Stimulated activated naive CD4-positive, alpha-beta T cell treated with Interleukin-2 at 50 U/mL for 16 hours (primary cell): Measurements from ENCODE around the gene MPDZ.
"Not testable (repeated sequence)": the region's sequence is repeated elsewhere in the genome, so short reads cannot be mapped to it uniquely, and the experiment has no call there.

Experiments
- DNase-seq: peaks from one replicate; lab custom pipeline; 2025; lab: John Stamatoyannopoulos, UW

The MPDZ gene

DNA sequence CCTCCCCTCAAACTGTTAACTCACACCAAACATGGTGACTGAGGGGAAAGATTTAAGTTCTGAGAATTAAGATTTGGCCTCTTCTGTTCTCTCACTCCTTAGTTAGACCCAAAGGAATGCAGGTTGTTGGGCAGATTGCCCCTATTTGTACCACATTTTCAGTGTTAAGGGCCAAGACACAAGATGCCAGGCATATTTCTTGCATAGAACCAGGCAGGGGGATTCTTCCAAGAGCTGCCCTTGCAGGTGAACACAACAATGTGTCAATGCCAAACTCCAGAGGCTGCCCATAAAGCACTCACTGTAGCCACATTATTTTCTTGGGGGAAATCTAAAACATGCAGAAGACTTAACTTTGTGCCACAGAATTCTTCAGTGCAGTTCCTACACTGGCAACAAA, 14.7 kb downstream of the MPDZ start:
- DNase-seq: no peak

DNA sequence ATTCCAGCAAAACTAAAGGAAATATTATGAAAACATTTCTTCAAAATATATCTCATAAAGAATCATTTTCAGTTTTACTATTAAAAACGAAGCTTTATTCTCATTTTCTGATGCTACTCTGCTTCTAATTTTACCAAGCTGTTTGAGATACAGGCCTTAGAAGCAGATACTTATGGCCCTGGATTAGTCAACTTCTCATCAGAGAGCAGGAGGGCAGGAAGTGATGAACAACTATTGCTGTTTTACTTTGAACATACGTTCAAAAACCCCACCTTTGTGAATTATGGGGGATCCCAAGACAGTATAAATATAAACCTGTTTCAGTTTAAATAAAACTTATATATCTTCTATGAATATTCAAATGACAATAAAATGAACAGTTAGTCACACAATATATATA, 16.0 kb downstream of the MPDZ start:
- DNase-seq: no peak

DNA sequence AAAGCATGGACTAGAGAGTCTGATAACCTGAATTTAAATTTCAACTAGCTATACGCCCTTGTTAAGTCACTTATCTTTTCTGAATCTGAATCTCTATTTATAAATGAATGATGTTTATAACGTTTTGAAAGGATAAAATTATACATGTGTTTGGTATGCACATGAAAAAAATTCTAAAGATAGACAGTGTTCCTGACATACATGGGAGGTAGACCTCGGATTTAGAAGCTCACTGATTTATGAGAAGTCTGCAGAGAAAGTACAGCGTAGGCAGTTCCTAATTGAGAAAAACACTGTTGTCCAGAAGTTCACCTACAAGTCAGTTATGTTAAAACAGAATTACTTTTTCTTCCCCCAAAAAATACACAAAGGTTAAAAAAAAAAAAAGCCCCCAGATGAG, 26.6 kb downstream of the MPDZ start:
- no peak for DNase-seq

DNA sequence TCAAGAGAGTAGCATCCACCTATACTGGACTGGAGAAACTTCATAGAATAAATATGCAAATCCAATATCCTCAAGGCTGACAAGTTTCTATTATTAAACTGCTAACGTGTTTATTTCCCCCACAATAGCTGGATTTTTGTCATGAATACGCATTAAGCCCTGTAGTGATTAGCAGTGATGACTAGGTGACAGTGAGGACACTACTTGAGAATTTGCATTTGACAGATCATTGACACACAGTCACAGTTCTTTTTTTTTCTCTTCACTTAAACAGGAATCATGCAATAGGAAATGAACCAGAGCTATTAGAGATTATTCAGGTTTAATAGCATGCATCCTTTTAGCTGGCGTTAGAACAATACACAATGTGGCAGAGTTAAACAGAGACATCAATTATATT, 35.3 kb downstream of the MPDZ start:
- DNase-seq: no peak

DNA sequence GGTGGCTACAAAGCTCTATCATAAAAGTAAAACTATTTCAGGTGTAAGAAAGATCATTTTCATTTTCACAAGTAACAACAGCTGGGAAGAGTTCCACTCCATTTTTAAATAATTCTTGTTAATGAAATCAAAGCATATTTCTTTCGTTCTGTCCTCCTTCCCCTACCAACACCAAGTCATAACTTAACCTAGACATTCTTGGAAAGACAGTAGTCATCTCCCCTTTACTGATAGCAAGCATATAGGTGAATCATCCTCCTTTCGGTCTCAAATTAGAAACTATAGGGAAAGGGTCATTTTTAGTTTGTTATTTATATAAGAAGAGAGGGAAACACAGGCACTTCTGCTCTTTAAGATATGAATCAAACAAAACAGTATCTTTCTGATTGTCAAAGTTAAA, 38.2 kb downstream of the MPDZ start:
- DNase-seq: no peak

DNA sequence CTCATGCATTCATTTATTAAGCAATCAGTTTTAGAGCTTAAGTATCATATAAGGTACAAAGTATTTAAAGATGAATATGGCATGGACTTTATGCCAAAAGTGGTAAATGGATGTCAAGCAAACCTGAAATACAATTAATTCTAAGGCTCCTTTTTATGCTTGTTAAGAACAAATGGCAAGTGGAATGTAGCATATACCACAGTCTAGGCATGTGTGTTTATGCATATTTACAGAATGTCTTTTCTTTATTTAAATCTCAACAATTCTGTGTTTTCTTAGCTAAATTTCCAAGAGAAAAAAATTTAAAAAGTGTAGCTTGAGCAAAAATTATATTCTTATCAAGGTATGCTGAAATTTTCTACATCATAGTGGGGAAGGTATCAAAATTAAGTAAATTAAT, 39.8 kb downstream of the MPDZ start:
- DNase-seq: no peak

DNA sequence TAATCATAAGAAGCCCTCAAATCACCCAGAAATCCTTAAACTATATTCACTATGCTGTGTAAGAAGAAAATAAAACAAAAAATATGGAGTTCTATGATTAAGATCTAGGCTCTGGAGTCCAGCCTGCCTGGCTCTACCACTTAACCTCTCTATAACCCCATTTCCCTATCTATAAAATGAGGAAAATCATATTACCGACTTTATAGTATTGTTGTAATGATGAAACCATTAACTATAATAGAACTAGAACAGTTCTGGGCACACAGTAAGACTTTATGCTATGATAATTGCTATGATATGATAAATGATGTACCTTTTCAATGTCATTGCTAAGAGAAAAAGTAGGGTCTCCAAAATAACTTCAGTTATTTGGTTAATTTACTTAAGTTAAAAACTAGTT, 40.3 kb downstream of the MPDZ start:
- no peak for DNase-seq

DNA sequence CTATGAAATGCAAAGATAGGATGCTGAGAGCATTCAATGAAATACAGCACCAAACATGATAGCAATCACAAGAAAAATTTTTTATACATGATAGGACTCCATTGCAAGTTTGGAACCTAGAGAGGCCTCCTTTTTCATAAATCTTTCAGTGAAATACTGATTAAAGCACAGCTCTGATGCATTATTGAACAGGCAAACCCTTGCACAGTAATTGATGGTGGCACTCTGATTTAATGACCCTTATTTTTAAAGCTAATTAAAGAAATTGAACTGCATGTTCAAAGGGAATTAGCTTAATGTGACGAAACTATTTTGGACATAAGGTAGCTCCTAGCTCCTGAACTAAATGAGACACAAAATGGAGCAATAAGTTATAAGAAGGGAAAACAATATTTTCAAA, 44.6 kb downstream of the MPDZ start:
- DNase-seq: no peak

DNA sequence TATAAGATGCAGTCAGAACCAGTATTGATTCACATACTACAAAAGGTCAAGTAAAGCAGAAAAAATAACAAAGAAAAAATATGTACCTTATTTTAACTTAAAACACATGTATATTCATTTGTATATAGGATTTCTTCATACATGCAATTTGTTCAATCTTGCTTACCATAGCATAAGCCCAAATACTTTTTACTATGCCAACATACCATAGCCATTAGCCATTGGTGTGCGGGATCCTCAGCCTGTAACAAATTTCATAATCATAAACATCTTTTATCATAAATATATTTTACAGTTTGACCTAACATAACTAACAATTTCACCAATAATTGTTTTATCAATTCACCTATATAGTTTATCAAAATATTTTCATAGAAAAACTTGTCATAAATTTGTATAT, 51.1 kb downstream of the MPDZ start:
- no peak for DNase-seq

DNA sequence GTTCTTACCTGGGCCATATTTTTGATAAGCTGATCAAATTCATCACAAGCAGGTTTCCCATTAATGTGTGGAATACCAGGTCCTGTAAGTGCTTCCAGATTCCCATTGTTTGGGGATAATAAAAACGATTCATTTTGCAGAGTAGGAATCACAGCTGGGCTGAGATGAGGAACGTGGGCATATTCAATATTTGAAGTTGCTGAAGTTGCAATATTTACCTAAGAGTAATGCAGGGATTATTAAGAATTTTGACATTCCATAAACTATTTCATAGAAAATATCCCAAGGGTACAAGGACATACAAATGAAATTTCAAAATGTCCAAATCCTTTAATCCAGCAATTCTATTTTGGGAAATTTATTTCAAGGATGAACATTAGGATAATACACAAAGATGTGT, 55.1 kb downstream of the MPDZ start:
- no peak for DNase-seq

DNA sequence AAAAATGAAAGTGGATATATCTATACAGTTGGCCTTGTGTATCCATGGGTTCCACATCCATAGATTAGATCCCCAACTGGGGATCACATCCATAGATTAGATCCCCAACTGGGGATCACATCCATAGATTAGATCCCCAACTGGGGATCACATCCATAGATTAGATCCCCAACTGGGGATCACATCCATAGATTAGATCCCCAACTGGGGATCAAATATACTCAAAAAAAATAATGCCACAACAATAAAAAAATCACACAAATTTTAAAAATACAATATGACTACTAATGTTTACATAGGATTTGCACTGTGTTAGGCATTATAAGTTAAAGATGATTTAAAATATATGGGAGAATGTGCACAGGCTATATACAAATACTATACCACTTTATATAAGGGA, 56.8 kb downstream of the MPDZ start:
- not testable (repeated sequence) for DNase-seq

DNA sequence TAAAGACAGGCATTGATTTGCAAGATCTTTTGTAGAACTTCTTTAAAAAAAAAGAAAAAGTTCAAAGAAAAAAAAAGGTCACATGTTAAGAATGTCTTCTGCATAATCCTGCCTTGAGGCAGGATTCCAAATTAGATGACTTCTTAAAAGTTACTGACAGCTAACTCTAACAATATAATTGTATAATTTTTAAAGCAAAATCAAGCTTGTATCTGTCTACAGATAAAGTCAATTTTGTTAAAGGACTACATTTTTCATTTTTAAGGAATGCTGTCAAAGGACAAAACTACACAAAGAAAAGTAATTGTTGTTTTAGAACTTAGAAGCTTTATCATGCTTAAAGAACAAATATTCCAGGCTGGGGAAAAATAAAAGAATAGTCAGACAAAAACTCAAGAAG, 57.8 kb downstream of the MPDZ start:
- DNase-seq: no peak

DNA sequence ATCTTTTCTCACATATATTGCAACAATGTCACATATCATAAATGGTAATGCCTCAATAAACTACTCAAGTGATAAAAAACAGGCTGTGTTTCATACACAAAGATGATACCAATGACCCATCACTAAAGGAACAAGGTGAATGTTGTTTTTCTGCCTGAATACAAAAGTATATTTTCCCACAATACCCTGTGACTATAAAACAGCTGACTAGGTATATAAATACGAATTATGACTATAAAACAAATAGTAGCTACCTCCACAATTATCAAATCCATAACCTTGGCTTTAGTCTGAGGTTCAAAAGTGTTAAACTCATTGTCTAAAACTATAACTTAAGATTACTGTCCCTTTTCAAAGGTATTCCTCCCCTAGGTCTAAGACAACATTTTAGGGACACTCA, 58.7 kb downstream of the MPDZ start:
- no peak for DNase-seq

DNA sequence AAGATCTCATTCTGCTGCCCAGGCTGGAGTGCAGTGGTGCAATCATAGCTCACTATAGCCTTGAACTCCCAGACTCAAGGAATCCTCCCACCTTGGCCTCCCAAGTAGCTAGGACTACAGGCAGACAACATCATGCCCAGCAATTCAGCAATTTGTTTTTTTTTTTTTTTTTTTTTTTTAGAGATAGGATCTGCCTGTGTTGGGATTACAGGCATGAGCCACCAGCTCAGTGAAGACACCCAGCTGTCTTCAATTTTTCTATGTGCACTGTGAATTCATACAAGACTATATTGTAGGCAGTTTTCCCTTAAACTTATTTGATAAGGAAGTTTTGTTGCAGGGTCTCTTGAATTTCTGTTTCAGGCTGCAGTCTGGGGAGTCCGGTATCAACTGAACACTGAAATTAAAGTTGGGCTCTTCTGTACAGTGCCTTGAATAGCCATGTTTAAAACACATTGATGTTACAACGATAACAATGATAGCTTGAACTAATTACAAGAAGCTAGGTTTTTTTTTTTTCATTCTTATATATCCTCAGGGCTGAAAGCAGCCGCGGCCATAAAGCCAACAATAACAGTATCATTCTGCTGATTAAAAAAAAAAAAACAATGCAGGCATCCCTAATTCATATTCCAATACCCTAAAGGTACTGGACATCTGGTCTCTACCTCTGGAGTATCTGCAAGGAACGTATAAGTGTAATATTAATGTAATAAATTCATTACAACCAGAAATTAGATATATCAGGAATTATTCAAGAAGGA, 63.5 kb downstream of the MPDZ start:
- DNase-seq: no peak

DNA sequence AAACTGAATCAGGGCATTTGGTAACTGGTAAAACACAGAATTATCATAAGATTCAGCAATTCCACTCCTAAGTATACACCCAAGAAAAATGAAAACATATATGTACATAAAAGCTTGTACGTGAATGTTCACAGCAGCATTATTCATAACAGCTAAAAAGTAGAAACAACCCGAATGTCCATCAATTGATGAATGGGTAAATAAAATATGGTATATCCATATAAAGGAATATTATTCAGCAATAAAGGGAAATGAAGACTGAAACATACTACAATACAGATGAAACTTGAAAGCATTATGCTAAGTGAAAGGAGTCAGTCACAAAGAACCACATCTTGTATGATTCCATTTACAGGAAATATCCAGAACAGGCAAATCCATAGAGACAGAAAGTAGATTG, 65.5 kb downstream of the MPDZ start:
- DNase-seq: no peak

DNA sequence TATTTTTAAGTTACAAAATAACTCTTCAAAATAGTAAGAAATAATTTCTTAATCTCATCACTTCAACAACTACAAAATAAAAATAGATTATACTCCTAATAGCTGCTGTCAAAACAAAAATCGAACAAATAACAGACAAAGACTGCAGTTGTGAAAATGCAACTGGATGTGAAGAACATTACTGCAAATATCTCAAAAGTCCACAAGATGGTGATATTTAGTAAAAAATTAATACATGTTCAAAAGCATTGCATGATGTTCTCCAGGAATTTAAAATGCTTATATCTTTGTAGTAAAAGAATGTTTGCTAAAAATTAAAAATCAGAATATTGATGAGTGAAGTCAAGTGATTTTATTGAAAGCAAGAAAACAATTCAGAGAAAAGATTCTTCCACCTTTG, 66.2 kb downstream of the MPDZ start:
- no peak for DNase-seq

DNA sequence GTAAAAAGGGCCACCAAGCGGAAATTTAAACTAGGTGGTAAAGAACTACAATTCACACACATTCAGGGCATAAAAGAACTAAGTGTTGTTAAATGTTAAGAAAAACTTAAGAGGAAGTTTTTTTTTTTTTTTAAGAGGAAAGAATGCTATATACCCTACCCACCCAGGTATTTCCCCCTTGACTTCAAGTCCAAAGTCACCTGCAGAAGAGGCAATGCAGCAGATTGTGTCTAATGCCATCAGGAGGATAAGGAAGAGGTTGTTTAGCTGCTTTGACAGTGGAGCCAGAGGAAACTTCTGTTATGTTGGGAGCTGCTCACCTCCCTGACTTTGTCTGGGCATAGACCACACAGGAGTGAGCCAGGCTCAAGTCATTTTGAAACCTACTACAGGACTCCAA, 69.2 kb downstream of the MPDZ start:
- no peak for DNase-seq

DNA sequence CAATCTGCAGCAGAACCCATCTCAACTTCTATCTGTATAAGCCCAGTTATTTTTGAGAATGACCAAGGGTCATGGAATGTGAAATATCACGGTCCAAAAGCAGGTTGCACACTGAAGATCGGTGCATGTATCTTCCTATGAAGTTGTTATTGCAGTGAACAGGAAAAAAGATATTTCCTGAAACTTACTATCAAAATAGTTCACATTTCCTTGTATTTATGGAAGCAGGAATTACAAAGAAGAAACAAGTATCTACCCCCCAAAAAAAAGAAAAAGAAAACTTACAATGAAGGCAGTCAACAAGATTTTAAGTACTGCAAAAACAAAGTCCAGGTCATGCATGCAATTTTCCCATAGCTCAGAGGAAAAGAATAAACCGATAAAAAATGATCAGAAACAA, 70.0 kb downstream of the MPDZ start:
- DNase-seq: no peak

DNA sequence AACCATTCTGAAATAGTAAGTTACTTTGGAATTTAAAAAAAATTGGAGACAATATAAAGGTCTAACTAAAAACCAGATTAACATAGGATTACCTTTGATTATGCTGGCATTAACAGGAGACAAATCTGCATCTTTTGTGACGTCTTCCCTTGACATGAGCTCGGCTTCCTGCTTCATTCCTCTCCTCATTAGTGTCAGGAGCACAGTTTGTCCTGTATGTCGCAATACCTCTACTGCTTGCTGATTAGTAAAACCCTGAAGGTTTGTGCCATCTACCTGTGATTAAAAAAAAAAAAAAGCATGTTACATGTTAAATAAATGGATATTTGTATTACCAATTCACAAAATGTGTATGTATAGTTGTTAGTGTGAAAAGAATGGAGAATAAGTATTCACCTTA, 73.7 kb downstream of the MPDZ start:
- no peak for DNase-seq

DNA sequence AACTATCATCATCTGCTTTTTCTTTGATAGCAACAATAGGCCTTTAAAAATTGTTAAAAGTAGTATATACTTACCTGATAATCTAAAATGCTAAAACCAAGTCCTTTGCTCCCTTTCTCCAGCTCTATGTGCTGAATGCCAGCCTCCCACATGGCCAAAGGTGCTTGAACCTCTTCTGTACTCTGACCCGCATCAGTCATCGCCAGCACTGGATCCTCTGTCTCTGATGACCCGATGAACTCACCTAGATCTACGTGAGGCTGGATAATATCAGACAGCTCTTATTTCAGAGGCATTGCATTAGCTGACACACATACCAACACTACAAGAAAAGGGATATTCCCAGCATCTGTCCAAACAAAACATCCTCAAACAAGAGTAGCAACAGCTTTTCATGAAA, 89.5 kb downstream of the MPDZ start:
- DNase-seq: no peak

DNA sequence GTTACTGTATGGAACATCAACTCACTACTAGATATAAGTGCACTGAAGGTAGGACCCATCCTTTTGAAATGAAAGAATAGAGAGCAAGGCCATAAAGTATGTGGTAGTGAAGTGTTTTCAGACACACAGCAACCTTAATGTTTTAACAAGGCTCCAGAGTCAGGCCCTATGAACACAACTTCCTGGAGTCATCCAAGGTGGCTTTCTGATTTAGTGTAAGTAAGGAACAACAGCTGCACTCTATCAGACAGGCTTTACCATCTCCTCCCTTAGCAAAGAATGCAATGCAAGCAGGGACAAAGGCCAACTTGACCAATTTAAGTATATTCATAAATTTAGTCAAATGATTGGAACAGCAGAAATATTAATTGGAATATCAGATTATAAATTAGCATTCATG, 90.1 kb downstream of the MPDZ start:
- no peak for DNase-seq

DNA sequence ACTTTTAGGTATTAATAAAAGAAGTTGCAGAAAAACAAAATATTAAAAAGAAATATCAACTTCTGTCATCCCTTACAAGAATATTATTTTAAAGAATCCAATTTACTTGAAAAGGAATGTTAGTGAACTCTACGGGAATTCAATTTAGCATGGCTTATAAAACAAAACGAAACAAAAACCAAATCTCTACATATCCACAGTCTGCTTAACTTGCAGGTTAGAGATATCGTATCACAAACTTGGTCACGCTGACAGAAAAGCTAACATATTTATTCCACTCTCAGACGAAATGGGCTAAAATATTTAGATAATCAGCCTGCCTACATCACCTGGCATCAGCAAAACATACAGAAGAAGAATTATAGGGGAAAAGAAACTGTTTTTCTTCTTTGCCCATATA, 92.7 kb downstream of the MPDZ start:
- no peak for DNase-seq

DNA sequence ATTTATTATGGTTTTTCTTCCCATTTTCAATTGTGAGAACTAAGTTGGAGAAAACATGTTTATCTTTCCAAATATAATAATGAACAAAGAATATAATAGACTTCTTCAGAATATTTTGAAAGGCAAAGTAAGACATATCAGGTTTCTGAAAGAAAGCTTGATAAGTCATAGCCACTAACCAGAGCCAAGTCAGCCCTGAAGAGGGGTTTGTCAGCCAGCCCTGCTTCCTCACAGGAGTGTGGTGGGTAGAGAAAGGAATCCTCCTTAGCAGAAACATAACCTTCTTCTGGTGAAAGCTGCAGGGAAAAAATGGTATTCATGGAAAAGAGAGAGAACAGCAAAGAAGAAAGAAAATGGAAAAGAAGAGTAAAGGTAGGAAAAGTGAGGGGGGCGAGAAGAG, 93.4 kb downstream of the MPDZ start:
- DNase-seq: no peak

DNA sequence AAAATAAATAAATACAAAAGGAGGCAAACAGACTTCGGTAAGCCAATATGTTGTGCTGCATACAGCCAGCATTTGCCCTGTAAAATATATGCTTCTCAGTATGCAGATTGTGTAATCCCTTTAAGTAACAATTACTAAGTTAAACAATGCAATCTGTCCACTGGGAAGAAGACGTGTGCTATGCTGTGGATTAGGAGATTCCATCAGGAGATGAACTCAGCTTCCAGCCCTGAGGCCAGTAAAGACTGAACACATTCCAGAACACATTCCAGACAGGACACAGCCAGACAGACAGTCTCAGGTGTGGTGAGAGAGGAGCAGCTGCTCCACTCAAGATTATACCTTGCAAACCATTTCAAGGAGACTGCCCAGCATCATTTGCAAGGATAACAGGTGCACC, 97.8 kb downstream of the MPDZ start:
- no peak for DNase-seq

DNA sequence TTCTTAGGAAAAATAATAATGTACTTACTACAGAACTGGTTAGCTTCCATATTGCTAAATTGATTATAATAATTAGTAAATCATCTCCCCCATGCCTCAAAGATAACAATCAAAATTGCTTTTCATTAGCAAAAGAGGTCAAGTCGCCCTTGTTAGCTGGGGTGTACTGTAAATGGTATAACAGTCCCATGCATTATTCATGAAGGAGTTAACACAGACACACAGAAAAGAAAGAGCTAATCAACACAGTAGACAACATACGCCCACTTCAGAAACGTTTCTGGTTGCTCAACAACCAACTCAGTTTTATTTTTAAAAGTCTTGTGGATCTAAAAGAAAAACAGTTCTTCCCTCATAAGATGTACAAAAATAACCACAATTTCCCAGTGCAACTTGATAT, 100.2 kb downstream of the MPDZ start:
- no peak for DNase-seq
